Endothelial cell of umbilical vein (primary cell): ENCODE results near the gene CELSR1.

Source experiments
- CTCF ChIP-seq, 2 donors: IDR thresholded peaks; 1 replicate in 1 of 2; 2 replicates in 1 of 2; pipeline ENCODE4 v1.5.1; 2011; ENCODE audit warnings: low read length in 2 of 2, mild to moderate bottlenecking in 2 of 2, moderate library complexity in 2 of 2, control low read depth in 1 of 2, inconsistent platforms in 1 of 2, low read depth in 1 of 2; ENCODE audit not compliant: insufficient read depth in 1 of 2; ENCODE audit errors: extremely low read depth in 1 of 2
- FOS ChIP-seq: IDR thresholded peaks from 2 replicates; pipeline ENCODE4 v1.6.1; 2011; ENCODE audit warnings: mild to moderate bottlenecking, low read length, moderate library complexity, borderline replicate concordance; ENCODE audit not compliant: insufficient read depth
- JUN ChIP-seq: IDR thresholded peaks from 2 replicates; pipeline ENCODE4 v1.6.1; 2011; ENCODE audit warnings: borderline replicate concordance, low read depth; ENCODE audit not compliant: insufficient read length, insufficient read depth
- MYC ChIP-seq: IDR thresholded peaks from one replicate; pipeline ENCODE4 v1.6.1; 2011; ENCODE audit warnings: mild to moderate bottlenecking, low read depth, low read length
- POLR2A ChIP-seq: IDR thresholded peaks from 2 replicates; pipeline ENCODE4 v1.6.1; 2012; ENCODE audit warnings: low read depth, mild to moderate bottlenecking, control low read depth, low read length
- POLR2AphosphoS5 ChIP-seq: IDR thresholded peaks from 2 replicates; pipeline ENCODE4 v1.6.1; 2012; ENCODE audit warnings: low read depth, mild to moderate bottlenecking, control low read depth, low read length, moderate library complexity; ENCODE audit not compliant: insufficient read depth

GRCh38 chr22:46504584-46504983 is 32.8 kb downstream of the CELSR1 start:
- no peak for TF ChIP-seq POLR2A
- TF ChIP-seq JUN = no peak
- TF ChIP-seq FOS = no peak
- no peak for TF ChIP-seq CTCF (IDR thresholded peaks at IDR 0.05; ENCODE audit: extremely low read depth in 1 of 2, insufficient read depth in 1 of 2, low read depth in 1 of 2, low read length in 2 of 2)
- no peak for TF ChIP-seq MYC
- no peak for TF ChIP-seq POLR2AphosphoS5
